Upper lobe of left lung (tissue), 6 donors: ENCODE results near the gene ANP32B. TPM values are rescaled to one million over a fixed set of nuclear protein-coding genes. Genes with fewer than 3 reads are reported as not detected.
A peak's percentile ranks its signal among the peaks of the same experiment; 100 is the strongest.

Source experiments
- ATAC-seq, 2 donors: fragments of 200-7000 bp; cut with Tn5 transposase; one replicate each; pipeline ENCODE4 v1.9.1; 2022; ENCODE audit warnings: mild to moderate bottlenecking in 2 of 2, moderate library complexity in 2 of 2; ENCODE audit not compliant: low FRiP score in 2 of 2
- DNase-seq, 2 donors: peaks; one replicate each; pipeline ENCODE4 v3.0.0-alpha.2; 2019 to 2020
- H3K27ac ChIP-seq, 4 donors: fragments of 200-600 bp; sonication (generic); one replicate each; pipeline ENCODE4 v1.5.1; 2016 to 2019
- H3K27me3 ChIP-seq, 4 donors: fragments of 200-600 bp; sonication (generic); one replicate each; pipeline ENCODE4 v1.5.1; 2017 to 2019
- H3K36me3 ChIP-seq, 4 donors: fragments of 200-600 bp; sonication (generic); one replicate each; pipeline ENCODE4 v1.5.1; 2016 to 2019
- H3K4me1 ChIP-seq, 4 donors: fragments of 200-600 bp; sonication (generic); one replicate each; pipeline ENCODE4 v1.5.1; 2018 to 2019
- H3K4me3 ChIP-seq, 4 donors: fragments of 200-600 bp; sonication (generic); one replicate each; pipeline ENCODE4 v1.5.1; 2017 to 2019; ENCODE audit warnings: mild to moderate bottlenecking in 2 of 4, moderate library complexity in 1 of 4
- H3K9me3 ChIP-seq, 4 donors: fragments of 200-600 bp; sonication (generic); one replicate each; pipeline ENCODE4 v1.5.1; 2018 to 2019
- EP300 ChIP-seq, 4 donors: sonication (generic); formaldehyde crosslinking; IDR thresholded peaks; one replicate each; pipeline ENCODE4 v1.5.1; 2017; ENCODE audit warnings: antibody characterized with exemption in 4 of 4, control low read depth in 2 of 4
- POLR2A ChIP-seq, 4 donors: fragments of 450-650 bp; IDR thresholded peaks; one replicate each; pipeline ENCODE4 v1.5.1; 2016 to 2017; ENCODE audit warnings: antibody characterized with exemption in 4 of 4, mild to moderate bottlenecking in 2 of 4
- POLR2AphosphoS5 ChIP-seq, 2 donors: sonication (generic); formaldehyde crosslinking; IDR thresholded peaks; one replicate each; pipeline ENCODE4 v1.5.1; 2017; ENCODE audit warnings: antibody characterized with exemption in 2 of 2
- WGBS, 2 donors: methylation state at CpG; one replicate each; pipeline ENCODE4 v1.1.5; 2017 to 2018; 5-methylcytosine and 5-hydroxymethylcytosine counted together
- total RNA-seq, 6 donors: library from RNA; depleted of rRNA in 4 of 6; stranded (reverse); fragments of >200 nt in 4 of 6; gene quantifications; one replicate each; pipeline versions ENCODE4 v1.1.0 to v1.2.1, GENCODE V29; 2016 to 2021
- TF ChIP-seq, protein P1 (sequence below), 6 experiments: fragments of 450-650 bp in 4 of 6; fragments of 200-600 bp in 2 of 6; sonication (generic) in 2 of 6; IDR thresholded peaks; one replicate each; pipeline ENCODE4 v1.5.1; 2016 to 2019; ENCODE audit warnings: antibody characterized with exemption in 6 of 6
- donor health status: DM: no; HTN: no; CAD: no; lungs with moderate emphysema.
- donor health status: DM: no; HTN: yes; CAD: no; lungs with severe emphysema.

ANP32B gene
- total RNA-seq, 6 donors from 2014 or later: 34.1 to 116 (median 66.0) TPM

DNA sequence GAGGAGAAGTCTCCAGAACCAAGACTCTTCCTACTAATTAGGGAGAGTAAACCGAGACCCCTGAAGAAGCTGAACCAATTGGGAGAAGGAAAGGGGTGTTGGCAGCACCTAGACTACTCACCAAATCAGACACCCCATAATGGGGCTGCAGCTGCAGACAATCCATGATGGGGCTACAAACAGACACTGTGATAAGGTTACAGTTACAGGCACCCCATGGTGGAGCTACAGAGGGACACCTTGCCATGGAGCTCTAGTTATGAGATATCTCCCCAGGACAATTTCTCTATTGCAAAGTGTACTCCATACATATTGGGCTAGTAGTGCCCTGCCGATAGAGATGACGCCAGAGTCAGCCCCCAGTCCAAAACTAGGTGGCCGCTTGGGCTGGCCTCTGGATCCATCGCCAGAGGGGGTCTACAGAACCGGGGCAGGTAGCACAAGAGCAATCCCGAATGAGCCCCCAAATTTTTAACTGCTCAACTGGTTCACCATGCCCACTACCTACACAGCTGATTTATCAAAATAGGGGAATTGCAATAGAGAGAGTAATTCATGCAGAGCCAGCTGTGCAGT lies 71.3 kb downstream of the ANP32B start:
- TF ChIP-seq EP300 (IDR thresholded peaks at IDR 0.05): no peak
- no peak for TF ChIP-seq POLR2AphosphoS5 (IDR thresholded peaks at IDR 0.05)
- TF ChIP-seq POLR2A (IDR thresholded peaks at IDR 0.05): no peak
- no peak for DNase-seq
- Histone ChIP-seq H3K27ac (no peak overlapping the region), H3K36me3 (no peaks in the 10 kb centered on the region), H3K27me3 (no peaks in the 10 kb centered on the region), H3K4me1 (peaks cover 13 to 30% (median 23%) of the 10 kb centered on the region in 4 donors), H3K4me3 (no peak overlapping the region), H3K9me3 (no peaks in the 10 kb centered on the region)
- 97 to 98% methylated on average over 7 of the region's 7 CpGs for WGBS, 2 donors
- no peak for ATAC-seq

DNA sequence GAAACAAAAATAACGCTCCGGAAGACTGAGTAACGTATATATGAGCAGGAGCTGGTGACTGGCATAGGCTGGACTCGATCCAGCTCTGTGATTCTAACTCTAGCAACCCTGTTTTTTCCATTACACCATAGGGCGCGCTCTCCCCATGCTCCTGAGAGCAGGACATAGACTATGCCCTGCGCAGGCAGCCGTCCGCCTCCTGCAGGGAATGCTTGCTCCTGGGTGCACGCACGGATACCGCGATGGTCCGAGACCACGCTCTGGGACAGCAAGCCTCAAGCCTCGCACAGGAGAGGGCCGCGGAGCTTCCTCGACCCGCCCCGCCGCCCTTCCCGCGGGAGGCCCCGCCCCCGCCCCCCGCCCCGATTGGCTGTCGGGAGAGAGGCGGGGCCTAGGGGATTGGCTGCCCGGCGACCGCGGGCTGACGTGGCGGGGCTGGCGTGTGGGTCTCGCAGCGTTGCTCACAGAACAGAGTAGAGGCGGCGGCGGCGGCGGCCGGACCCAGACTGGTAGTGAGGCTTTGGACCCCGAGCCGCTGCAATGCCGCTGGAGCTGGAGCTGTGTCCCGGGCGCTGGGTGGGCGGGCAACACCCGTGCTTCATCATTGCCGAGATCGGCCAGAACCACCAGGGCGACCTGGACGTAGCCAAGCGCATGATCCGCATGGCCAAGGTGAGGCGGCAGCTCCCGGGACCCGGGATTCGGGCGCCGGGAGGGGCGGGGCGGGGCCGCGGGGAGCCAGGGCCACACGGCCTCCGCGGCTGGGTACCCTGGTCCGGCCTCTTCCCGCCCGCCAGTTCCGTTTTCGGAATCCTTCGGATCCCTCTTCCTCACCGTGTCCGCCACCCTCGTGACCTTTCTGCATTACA lies 73.4 kb downstream of the ANP32B start, which contains the start of gene NANS:
NANS (plus strand) TSS at position 464 of the 869 bp plus-strand sequence; CDS start at position 541, 77 bp downstream.
- WGBS, 2 donors: 0 to 1% methylated on average over 23 to 40 of the region's 80 CpGs
- DNase-seq: peak; percentile 95 to 99
- Histone ChIP-seq H3K4me1 (peaks cover 17 to 35% (median 29%) of the 10 kb centered on the region in 4 donors), H3K27me3 (no peaks in the 10 kb centered on the region), H3K36me3 (peaks cover 4 to 10% (median 9%) of the 10 kb centered on the region in 4 donors), H3K4me3 (peak within 1 kb of the TSS; percentile 76 to 93 (median 90)), H3K27ac (peak within 1 kb of the TSS; percentile 93 to 98 (median 98)), H3K9me3 (no peaks in the 10 kb centered on the region)
- TF ChIP-seq EP300 (IDR thresholded peaks at IDR 0.05) (no peak), POLR2A (IDR thresholded peaks at IDR 0.05) (peak; percentile 70 to 98 (median 96)), POLR2AphosphoS5 (IDR thresholded peaks at IDR 0.05) (peak; percentile 58 to 97)
- TF ChIP-seq, protein P1, sequence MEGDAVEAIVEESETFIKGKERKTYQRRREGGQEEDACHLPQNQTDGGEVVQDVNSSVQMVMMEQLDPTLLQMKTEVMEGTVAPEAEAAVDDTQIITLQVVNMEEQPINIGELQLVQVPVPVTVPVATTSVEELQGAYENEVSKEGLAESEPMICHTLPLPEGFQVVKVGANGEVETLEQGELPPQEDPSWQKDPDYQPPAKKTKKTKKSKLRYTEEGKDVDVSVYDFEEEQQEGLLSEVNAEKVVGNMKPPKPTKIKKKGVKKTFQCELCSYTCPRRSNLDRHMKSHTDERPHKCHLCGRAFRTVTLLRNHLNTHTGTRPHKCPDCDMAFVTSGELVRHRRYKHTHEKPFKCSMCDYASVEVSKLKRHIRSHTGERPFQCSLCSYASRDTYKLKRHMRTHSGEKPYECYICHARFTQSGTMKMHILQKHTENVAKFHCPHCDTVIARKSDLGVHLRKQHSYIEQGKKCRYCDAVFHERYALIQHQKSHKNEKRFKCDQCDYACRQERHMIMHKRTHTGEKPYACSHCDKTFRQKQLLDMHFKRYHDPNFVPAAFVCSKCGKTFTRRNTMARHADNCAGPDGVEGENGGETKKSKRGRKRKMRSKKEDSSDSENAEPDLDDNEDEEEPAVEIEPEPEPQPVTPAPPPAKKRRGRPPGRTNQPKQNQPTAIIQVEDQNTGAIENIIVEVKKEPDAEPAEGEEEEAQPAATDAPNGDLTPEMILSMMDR (IDR thresholded peaks at IDR 0.05): peak in 2 of 6 experiments; percentile 14 to 24
- peak; percentile 99 for ATAC-seq

DNA sequence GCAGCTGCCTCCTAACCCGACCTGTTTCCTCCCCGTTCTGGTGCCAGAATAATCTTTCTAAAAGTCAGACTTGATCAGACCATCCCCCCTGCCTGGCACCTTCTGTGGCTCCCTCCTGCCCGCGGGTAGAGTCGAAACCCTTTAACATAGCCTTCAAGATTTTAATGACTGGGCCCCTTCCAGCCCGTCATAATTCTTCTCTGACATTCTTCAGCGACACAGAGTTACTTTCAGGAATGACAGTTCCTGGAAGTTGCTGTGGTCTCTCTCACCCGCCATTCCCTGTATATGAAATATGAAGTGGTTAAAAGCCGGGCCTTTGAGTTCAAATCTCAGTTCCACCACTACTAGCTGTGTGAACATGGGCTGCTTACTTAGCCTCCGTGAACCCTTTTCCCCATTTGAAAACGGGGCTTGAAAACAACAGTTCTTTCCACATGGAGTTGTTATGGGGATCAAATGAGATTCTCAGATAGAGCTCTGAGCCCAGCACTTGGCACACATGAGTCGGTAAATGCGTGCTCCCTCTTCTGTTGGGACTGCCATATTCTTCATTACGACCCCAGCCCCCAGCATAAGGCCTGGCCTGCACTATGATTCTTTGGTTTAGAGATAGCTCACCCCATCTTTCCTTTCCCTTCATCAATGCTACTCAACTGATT lies 74.1 kb downstream of the ANP32B start:
- peak overlapping the region; percentile 76 to 93 (median 90) for H3K4me3 ChIP-seq
- H3K9me3 ChIP-seq: no peaks in the 10 kb centered on the region
- peaks cover 17 to 35% (median 29%) of the 10 kb centered on the region in 4 donors for H3K4me1 ChIP-seq
- WGBS, 2 donors: 2 to 3% methylated on average over 14 of the region's 14 CpGs
- peak in 1 of 2 donors; percentile 2 for ATAC-seq
- DNase-seq: no peak
- TF ChIP-seq, protein P1 (IDR thresholded peaks at IDR 0.05): no peak
- TF ChIP-seq POLR2AphosphoS5 (IDR thresholded peaks at IDR 0.05) (no peak), EP300 (IDR thresholded peaks at IDR 0.05) (no peak), POLR2A (IDR thresholded peaks at IDR 0.05) (no peak)
- peak overlapping the region; percentile 93 to 98 (median 98) for H3K27ac ChIP-seq
- H3K27me3 ChIP-seq: no peaks in the 10 kb centered on the region
- H3K36me3 ChIP-seq: peaks cover 4 to 18% (median 17%) of the 10 kb centered on the region in 4 donors

DNA sequence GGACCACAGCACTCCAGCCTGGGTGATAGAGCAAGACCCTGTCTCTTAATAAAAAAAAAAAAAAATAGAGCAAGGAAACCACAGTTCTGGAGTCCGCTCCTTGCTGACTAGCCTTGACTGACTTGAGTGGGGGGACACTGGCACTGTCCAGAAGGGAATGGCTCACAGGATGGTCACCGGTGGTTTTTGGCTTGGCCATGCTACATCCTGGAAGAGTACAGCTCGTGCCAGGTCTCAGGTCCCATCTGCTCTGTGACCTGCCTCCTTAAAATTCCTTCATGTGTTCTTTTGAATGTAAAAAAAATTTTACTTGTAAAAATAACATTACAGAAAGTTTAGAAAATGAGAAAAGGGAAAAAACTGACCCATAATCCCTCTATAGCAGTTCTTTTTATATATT lies 79.0 kb downstream of the ANP32B start:
- Histone ChIP-seq H3K9me3 (no peaks in the 10 kb centered on the region), H3K4me1 (peaks cover 17 to 27% (median 24%) of the 10 kb centered on the region in 4 donors), H3K36me3 (peaks cover 7 to 57% (median 31%) of the 10 kb centered on the region in 4 donors), H3K27ac (no peak overlapping the region), H3K27me3 (no peaks in the 10 kb centered on the region), H3K4me3 (no peak overlapping the region)
- WGBS, 2 donors: 83 to 94% methylated on average over 3 of the region's 3 CpGs
- ATAC-seq: no peak
- no peak for DNase-seq
- no peak for TF ChIP-seq POLR2A (IDR thresholded peaks at IDR 0.05)
- TF ChIP-seq, protein P1 (IDR thresholded peaks at IDR 0.05): no peak
